ENCODE results near the gene ZNF436.

DNA sequence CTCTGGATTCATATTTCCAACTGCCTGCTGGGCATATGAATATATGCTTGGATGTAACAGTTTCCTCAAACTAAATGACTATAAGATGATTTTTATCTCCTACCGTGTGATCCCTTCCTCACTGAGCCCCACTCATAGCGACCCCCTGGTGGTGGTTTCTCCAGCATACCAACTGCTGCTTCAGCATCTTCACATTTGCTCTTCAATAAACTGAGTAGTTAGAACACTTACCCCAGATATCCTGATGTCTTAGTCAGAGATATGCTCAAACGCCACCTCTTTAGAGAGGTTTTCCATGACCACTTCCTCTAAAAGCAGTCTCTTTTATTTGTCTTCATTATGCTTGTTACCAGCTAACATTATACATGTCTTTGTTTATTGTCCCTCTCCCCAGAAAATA, 15.4 kb downstream of the ZNF436 start:
- TF ChIP-seq ATF7-NPFF (CRISPR knock-in tag; IDR thresholded peaks at IDR 0.05; ENCODE audit: low read depth): no peak
- TF ChIP-seq, protein P1, sequence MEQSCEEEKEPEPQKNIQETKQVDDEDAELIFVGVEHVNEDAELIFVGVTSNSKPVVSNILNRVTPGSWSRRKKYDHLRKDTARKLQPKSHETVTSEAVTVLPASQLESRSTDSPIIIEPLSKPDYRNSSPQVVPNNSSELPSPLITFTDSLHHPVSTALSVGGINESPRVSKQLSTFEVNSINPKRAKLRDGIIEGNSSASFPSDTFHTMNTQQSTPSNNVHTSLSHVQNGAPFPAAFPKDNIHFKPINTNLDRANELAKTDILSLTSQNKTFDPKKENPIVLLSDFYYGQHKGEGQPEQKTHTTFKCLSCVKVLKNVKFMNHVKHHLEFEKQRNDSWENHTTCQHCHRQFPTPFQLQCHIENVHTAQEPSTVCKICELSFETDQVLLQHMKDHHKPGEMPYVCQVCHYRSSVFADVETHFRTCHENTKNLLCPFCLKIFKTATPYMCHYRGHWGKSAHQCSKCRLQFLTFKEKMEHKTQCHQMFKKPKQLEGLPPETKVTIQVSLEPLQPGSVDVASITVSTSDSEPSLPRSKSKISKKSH (CRISPR knock-in tag; IDR thresholded peaks at IDR 0.05; ENCODE audit: borderline replicate concordance): no peak
- no peak for TF ChIP-seq GABPA (IDR thresholded peaks at IDR 0.05; ENCODE audit: low read depth, low read length)
- TF ChIP-seq GABPA (CRISPR knock-in tag; IDR thresholded peaks at IDR 0.05; ENCODE audit: low read depth): no peak
- no peak for TF ChIP-seq ZNF121 (CRISPR knock-in tag; IDR thresholded peaks at IDR 0.05)
- no peak for TF ChIP-seq YEATS4 (CRISPR knock-in tag; IDR thresholded peaks at IDR 0.05; ENCODE audit: borderline replicate concordance)
- no peak for TF ChIP-seq GABPB1 (CRISPR knock-in tag; IDR thresholded peaks at IDR 0.05)
- TF ChIP-seq, protein P2, sequence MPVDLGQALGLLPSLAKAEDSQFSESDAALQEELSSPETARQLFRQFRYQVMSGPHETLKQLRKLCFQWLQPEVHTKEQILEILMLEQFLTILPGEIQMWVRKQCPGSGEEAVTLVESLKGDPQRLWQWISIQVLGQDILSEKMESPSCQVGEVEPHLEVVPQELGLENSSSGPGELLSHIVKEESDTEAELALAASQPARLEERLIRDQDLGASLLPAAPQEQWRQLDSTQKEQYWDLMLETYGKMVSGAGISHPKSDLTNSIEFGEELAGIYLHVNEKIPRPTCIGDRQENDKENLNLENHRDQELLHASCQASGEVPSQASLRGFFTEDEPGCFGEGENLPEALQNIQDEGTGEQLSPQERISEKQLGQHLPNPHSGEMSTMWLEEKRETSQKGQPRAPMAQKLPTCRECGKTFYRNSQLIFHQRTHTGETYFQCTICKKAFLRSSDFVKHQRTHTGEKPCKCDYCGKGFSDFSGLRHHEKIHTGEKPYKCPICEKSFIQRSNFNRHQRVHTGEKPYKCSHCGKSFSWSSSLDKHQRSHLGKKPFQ (CRISPR knock-in tag; IDR thresholded peaks at IDR 0.05; ENCODE audit: insufficient replicate concordance): no peak
- TF ChIP-seq, protein P3, sequence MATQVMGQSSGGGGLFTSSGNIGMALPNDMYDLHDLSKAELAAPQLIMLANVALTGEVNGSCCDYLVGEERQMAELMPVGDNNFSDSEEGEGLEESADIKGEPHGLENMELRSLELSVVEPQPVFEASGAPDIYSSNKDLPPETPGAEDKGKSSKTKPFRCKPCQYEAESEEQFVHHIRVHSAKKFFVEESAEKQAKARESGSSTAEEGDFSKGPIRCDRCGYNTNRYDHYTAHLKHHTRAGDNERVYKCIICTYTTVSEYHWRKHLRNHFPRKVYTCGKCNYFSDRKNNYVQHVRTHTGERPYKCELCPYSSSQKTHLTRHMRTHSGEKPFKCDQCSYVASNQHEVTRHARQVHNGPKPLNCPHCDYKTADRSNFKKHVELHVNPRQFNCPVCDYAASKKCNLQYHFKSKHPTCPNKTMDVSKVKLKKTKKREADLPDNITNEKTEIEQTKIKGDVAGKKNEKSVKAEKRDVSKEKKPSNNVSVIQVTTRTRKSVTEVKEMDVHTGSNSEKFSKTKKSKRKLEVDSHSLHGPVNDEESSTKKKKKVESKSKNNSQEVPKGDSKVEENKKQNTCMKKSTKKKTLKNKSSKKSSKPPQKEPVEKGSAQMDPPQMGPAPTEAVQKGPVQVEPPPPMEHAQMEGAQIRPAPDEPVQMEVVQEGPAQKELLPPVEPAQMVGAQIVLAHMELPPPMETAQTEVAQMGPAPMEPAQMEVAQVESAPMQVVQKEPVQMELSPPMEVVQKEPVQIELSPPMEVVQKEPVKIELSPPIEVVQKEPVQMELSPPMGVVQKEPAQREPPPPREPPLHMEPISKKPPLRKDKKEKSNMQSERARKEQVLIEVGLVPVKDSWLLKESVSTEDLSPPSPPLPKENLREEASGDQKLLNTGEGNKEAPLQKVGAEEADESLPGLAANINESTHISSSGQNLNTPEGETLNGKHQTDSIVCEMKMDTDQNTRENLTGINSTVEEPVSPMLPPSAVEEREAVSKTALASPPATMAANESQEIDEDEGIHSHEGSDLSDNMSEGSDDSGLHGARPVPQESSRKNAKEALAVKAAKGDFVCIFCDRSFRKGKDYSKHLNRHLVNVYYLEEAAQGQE (IDR thresholded peaks at IDR 0.05; ENCODE audit: borderline replicate concordance in 1 of 2, low read depth in 1 of 2, low read length in 2 of 2): no peak
- TF ChIP-seq, protein P4, sequence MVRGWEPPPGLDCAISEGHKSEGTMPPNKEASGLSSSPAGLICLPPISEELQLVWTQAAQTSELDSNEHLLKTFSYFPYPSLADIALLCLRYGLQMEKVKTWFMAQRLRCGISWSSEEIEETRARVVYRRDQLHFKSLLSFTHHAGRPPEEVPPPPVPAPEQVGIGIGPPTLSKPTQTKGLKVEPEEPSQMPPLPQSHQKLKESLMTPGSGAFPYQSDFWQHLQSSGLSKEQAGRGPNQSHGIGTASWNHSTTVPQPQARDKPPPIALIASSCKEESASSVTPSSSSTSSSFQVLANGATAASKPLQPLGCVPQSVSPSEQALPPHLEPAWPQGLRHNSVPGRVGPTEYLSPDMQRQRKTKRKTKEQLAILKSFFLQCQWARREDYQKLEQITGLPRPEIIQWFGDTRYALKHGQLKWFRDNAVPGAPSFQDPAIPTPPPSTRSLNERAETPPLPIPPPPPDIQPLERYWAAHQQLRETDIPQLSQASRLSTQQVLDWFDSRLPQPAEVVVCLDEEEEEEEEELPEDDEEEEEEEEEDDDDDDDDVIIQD (CRISPR knock-in tag; IDR thresholded peaks at IDR 0.05; ENCODE audit: low read depth): no peak
- no peak for TF ChIP-seq KLF6 (CRISPR knock-in tag; IDR thresholded peaks at IDR 0.05)

Measured in HepG2 (cell line).